HG02759 (cell line): Measurements from ENCODE around the gene ATPAF1.

Experiments used
- ATAC-seq: cut with Tn5 transposase; IDR thresholded peaks from one replicate; pipeline ENCODE4 v1.9.1; 2021; ENCODE audit warnings: mild to moderate bottlenecking, moderate library complexity; ENCODE audit not compliant: unreplicated experiment

The ATPAF1 gene

DNA sequence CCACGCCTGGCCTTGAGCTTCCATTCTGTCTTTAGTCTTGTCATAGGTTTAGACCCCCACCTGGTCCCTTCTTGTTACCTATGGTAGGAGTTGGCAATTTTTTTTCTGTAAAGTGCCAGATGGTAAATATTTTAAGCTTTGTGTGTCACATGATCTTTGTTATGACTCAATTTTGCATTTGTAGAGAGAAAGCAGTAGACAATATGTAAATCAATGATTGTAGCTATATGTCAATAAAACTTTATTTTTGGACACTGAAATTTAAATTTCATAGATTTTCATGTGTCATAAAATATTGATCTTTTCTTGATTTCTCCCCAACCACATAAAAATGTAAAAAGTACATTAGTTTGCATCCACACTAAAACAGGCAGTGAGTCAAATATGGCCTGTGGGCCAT, 72.1 kb downstream of the ATPAF1 start:
- ATAC-seq: no peak

GRCh38 chr1:46595127-46595526, 73.0 kb downstream of the ATPAF1 start:
- no peak for ATAC-seq

DNA sequence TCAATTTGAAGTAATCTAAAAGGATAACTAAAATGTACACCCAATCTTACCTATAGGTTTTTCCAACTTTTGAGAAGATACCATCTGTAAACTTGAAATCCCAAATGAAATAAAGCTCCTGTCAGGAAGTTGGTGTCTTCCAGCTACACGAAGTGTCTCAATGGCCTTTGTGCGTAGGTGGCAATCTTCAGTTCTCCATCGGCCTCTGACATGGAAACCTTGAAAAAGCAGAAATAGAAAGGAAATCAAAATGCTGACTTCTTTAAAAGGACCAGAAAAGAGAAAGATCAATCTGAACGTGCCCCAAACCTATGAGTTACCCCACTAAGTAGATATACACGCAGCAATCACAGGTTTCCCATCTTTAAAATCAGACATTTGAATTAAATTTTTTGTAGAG, 74.1 kb downstream of the ATPAF1 start:
- no peak for ATAC-seq

- ATAC-seq: no peak
Measured at GRCh38 chr1:46592823-46593222, 75.3 kb downstream of the ATPAF1 start.

- ATAC-seq: no peak
Measured at GRCh38 chr1:46589529-46589928, 78.6 kb downstream of the ATPAF1 start.

DNA sequence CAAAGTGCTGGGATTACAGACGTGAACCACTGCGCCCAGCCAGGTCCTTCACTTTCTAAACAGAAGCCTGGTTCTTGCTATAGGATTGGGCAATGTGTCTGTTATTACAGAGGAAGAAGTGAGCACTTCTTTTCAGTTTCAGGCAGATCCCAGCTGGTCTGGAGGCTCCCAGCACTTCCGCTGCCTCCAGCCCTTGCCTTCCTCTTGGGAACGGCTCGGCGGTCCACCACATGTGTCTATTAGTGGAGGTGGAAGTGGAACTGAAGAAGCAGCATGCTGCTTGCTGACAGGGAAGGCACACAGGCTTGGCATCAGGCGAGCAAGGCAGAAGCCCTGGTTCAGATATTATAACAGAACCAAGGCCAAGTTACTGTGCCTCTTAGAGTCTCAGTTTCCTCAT, 81.1 kb downstream of the ATPAF1 start:
- no peak for ATAC-seq

DNA sequence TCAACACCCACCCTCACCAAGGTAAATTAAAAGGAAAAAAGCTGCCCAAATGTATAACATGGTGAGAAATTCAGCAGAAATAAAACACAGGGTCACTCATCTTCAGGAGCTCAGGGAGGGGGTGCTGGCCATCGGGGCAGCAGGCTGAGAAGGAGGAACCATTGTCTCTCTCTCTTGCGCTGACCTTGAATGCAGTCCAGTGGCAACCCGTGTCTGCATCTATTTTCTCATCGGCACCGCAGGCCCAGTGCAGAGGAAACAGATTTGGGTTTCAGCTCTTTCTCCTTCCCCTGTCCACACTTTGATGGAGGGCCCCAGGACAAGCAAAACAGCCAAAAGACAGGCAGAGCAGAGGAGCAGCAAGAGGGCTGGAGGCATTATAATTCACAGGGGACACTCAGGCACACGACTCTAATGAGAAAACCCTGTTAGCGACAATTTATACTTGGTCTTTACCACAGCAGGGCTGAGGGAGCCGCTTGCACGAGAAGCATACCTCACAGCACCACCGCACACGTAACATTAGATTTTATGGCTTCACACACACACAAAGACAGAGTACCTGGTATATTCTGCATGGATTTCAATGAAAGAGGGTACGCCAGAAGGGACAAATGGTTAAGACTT, 82.7 kb downstream of the ATPAF1 start:
- no peak for ATAC-seq

DNA sequence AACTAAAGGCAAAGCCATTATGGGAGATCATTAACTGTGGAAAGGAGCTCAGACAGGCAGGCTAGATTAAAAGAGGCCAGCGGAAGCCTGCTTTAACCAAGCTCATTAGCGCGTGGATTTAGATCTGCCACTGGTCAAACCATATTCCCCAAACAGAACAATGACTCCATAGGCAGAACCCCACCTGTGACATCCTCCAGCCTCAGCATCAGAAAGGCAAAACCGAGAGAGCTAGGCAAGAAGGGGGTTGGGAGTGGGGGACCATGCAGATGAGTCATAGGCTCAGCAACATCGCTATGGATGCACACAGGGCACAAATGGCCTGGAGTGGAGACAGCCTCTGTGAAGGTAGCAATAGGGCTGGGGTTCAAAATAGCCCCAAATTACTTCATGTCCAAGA, 84.7 kb downstream of the ATPAF1 start:
- no peak for ATAC-seq

GRCh38 chr1:46582972-46583371, 85.2 kb downstream of the ATPAF1 start:
- ATAC-seq: no peak
